ENCODE results near the gene BCAS2.

The BCAS2 gene

GRCh38 chr1:114581335-114582287 lies at the start of gene BCAS2:
TSS of gene BCAS2 (minus strand) at chr1:114581615. CDS start at chr1:114581591, 24 bp downstream.
- Histone ChIP-seq H3K27ac (ENCODE audit: low read depth, low read length) (peak within 1 kb of the TSS; percentile 73), H3K4me3 (ENCODE audit: low read depth in 1 of 2, low read length in 2 of 2) (peak within 1 kb of the TSS; percentile 62 to 83), H3K9ac (ENCODE audit: low read length) (peak within 1 kb of the TSS; percentile 96), H3K27me3 (ENCODE audit: control insufficient read depth in 1 of 2, insufficient read depth in 2 of 2, low read length in 2 of 2) (no peaks in the 10 kb centered on the region), H3K4me1 (ENCODE audit: insufficient read depth, low read length) (peaks cover 27% of the 10 kb centered on the region), H3K9me3 (ENCODE audit: low read length) (no peaks in the 10 kb centered on the region), H3K36me3 (ENCODE audit: insufficient read depth, low read length) (peaks cover 10% of the 10 kb centered on the region)

- H3K4me3 ChIP-seq (ENCODE audit: low read depth in 1 of 2, low read length in 2 of 2), result no peak overlapping the region
- no peaks in the 10 kb centered on the region for H3K4me1 ChIP-seq (ENCODE audit: insufficient read depth, low read length)
- H3K27me3 ChIP-seq (ENCODE audit: control insufficient read depth in 1 of 2, insufficient read depth in 2 of 2, low read length in 2 of 2), result no peaks in the 10 kb centered on the region
- H3K9ac ChIP-seq (ENCODE audit: low read length), result no peak overlapping the region
- H3K9me3 ChIP-seq (ENCODE audit: low read length), result no peaks in the 10 kb centered on the region
- H3K36me3 ChIP-seq (ENCODE audit: insufficient read depth, low read length), result no peaks in the 10 kb centered on the region
- H3K27ac ChIP-seq (ENCODE audit: low read depth, low read length), result no peak overlapping the region
Measured at GRCh38 chr1:114627107-114627506, 45.7 kb upstream of the BCAS2 start.

- no peak overlapping the region for H3K9ac ChIP-seq (ENCODE audit: low read length)
Measured at GRCh38 chr1:114623364-114623763, 41.9 kb upstream of the BCAS2 start.

GRCh38 chr1:114620419-114620818 lies 39.0 kb upstream of the BCAS2 start:
- Histone ChIP-seq H3K27ac (ENCODE audit: low read depth, low read length) (no peak overlapping the region), H3K27me3 (ENCODE audit: control insufficient read depth in 1 of 2, insufficient read depth in 2 of 2, low read length in 2 of 2) (no peaks in the 10 kb centered on the region), H3K4me3 (ENCODE audit: low read depth in 1 of 2, low read length in 2 of 2) (no peak overlapping the region), H3K36me3 (ENCODE audit: insufficient read depth, low read length) (no peaks in the 10 kb centered on the region), H3K9ac (ENCODE audit: low read length) (no peak overlapping the region), H3K4me1 (ENCODE audit: insufficient read depth, low read length) (no peaks in the 10 kb centered on the region), H3K9me3 (ENCODE audit: low read length) (no peaks in the 10 kb centered on the region)

More at GRCh38 chr1:114623364-114623763, 41.9 kb upstream of the BCAS2 start:
- Histone ChIP-seq H3K4me3 (ENCODE audit: low read depth in 1 of 2, low read length in 2 of 2) (no peak overlapping the region), H3K36me3 (ENCODE audit: insufficient read depth, low read length) (no peaks in the 10 kb centered on the region), H3K4me1 (ENCODE audit: insufficient read depth, low read length) (no peaks in the 10 kb centered on the region), H3K27ac (ENCODE audit: low read depth, low read length) (no peak overlapping the region), H3K9me3 (ENCODE audit: low read length) (no peaks in the 10 kb centered on the region), H3K27me3 (ENCODE audit: control insufficient read depth in 1 of 2, insufficient read depth in 2 of 2, low read length in 2 of 2) (no peaks in the 10 kb centered on the region)

- H3K9me3 ChIP-seq (ENCODE audit: low read length), result no peaks in the 10 kb centered on the region
- no peaks in the 10 kb centered on the region for H3K4me1 ChIP-seq (ENCODE audit: insufficient read depth, low read length)
- no peak overlapping the region for H3K27ac ChIP-seq (ENCODE audit: low read depth, low read length)
- no peak overlapping the region for H3K9ac ChIP-seq (ENCODE audit: low read length)
- H3K4me3 ChIP-seq (ENCODE audit: low read depth in 1 of 2, low read length in 2 of 2), result no peak overlapping the region
- H3K36me3 ChIP-seq (ENCODE audit: insufficient read depth, low read length), result no peaks in the 10 kb centered on the region
- H3K27me3 ChIP-seq (ENCODE audit: control insufficient read depth in 1 of 2, insufficient read depth in 2 of 2, low read length in 2 of 2), result no peaks in the 10 kb centered on the region
Measured at GRCh38 chr1:114618606-114619005, 37.2 kb upstream of the BCAS2 start.

GRCh38 chr1:114610546-114611245 lies 29.3 kb upstream of the BCAS2 start:
- Histone ChIP-seq H3K36me3 (ENCODE audit: insufficient read depth, low read length) (no peaks in the 10 kb centered on the region), H3K9ac (ENCODE audit: low read length) (no peak overlapping the region), H3K27ac (ENCODE audit: low read depth, low read length) (no peak overlapping the region)

GRCh38 chr1:114609826-114610225 lies 28.4 kb upstream of the BCAS2 start:
- H3K36me3 ChIP-seq (ENCODE audit: insufficient read depth, low read length), result no peaks in the 10 kb centered on the region
- H3K4me1 ChIP-seq (ENCODE audit: insufficient read depth, low read length), result no peaks in the 10 kb centered on the region
- no peak overlapping the region for H3K9ac ChIP-seq (ENCODE audit: low read length)
- H3K4me3 ChIP-seq (ENCODE audit: low read depth in 1 of 2, low read length in 2 of 2), result no peak overlapping the region
- H3K27me3 ChIP-seq (ENCODE audit: control insufficient read depth in 1 of 2, insufficient read depth in 2 of 2, low read length in 2 of 2), result no peaks in the 10 kb centered on the region
- H3K27ac ChIP-seq (ENCODE audit: low read depth, low read length), result no peak overlapping the region
- H3K9me3 ChIP-seq (ENCODE audit: low read length), result no peaks in the 10 kb centered on the region

More at GRCh38 chr1:114610546-114611245, 29.3 kb upstream of the BCAS2 start:
- H3K27me3 ChIP-seq (ENCODE audit: control insufficient read depth in 1 of 2, insufficient read depth in 2 of 2, low read length in 2 of 2), result no peaks in the 10 kb centered on the region
- H3K9me3 ChIP-seq (ENCODE audit: low read length), result no peaks in the 10 kb centered on the region
- no peaks in the 10 kb centered on the region for H3K4me1 ChIP-seq (ENCODE audit: insufficient read depth, low read length)
- no peak overlapping the region for H3K4me3 ChIP-seq (ENCODE audit: low read depth in 1 of 2, low read length in 2 of 2)

- Histone ChIP-seq H3K4me3 (ENCODE audit: low read depth in 1 of 2, low read length in 2 of 2) (no peak overlapping the region), H3K27ac (ENCODE audit: low read depth, low read length) (no peak overlapping the region), H3K36me3 (ENCODE audit: insufficient read depth, low read length) (no peaks in the 10 kb centered on the region), H3K9ac (ENCODE audit: low read length) (no peak overlapping the region), H3K9me3 (ENCODE audit: low read length) (no peaks in the 10 kb centered on the region), H3K4me1 (ENCODE audit: insufficient read depth, low read length) (no peaks in the 10 kb centered on the region), H3K27me3 (ENCODE audit: control insufficient read depth in 1 of 2, insufficient read depth in 2 of 2, low read length in 2 of 2) (no peaks in the 10 kb centered on the region)
Measured at GRCh38 chr1:114609026-114609425, 27.6 kb upstream of the BCAS2 start.

- no peak overlapping the region for H3K9ac ChIP-seq (ENCODE audit: low read length)
- no peaks in the 10 kb centered on the region for H3K4me1 ChIP-seq (ENCODE audit: insufficient read depth, low read length)
- no peak overlapping the region for H3K27ac ChIP-seq (ENCODE audit: low read depth, low read length)
- no peaks in the 10 kb centered on the region for H3K9me3 ChIP-seq (ENCODE audit: low read length)
- no peak overlapping the region for H3K4me3 ChIP-seq (ENCODE audit: low read depth in 1 of 2, low read length in 2 of 2)
- no peaks in the 10 kb centered on the region for H3K27me3 ChIP-seq (ENCODE audit: control insufficient read depth in 1 of 2, insufficient read depth in 2 of 2, low read length in 2 of 2)
- no peaks in the 10 kb centered on the region for H3K36me3 ChIP-seq (ENCODE audit: insufficient read depth, low read length)
Measured at GRCh38 chr1:114607223-114607622, 25.8 kb upstream of the BCAS2 start.

GRCh38 chr1:114597949-114598348 lies 16.5 kb upstream of the BCAS2 start:
- H3K27ac ChIP-seq (ENCODE audit: low read depth, low read length), result no peak overlapping the region
- no peaks in the 10 kb centered on the region for H3K9me3 ChIP-seq (ENCODE audit: low read length)
- no peak overlapping the region for H3K4me3 ChIP-seq (ENCODE audit: low read depth in 1 of 2, low read length in 2 of 2)
- H3K9ac ChIP-seq (ENCODE audit: low read length), result no peak overlapping the region
- no peaks in the 10 kb centered on the region for H3K4me1 ChIP-seq (ENCODE audit: insufficient read depth, low read length)
- no peaks in the 10 kb centered on the region for H3K27me3 ChIP-seq (ENCODE audit: control insufficient read depth in 1 of 2, insufficient read depth in 2 of 2, low read length in 2 of 2)
- H3K36me3 ChIP-seq (ENCODE audit: insufficient read depth, low read length), result peaks cover 6% of the 10 kb centered on the region

- Histone ChIP-seq H3K27ac (ENCODE audit: low read depth, low read length) (no peak overlapping the region), H3K9me3 (ENCODE audit: low read length) (no peaks in the 10 kb centered on the region), H3K4me3 (ENCODE audit: low read depth in 1 of 2, low read length in 2 of 2) (no peak overlapping the region), H3K9ac (ENCODE audit: low read length) (no peak overlapping the region), H3K27me3 (ENCODE audit: control insufficient read depth in 1 of 2, insufficient read depth in 2 of 2, low read length in 2 of 2) (no peaks in the 10 kb centered on the region), H3K4me1 (ENCODE audit: insufficient read depth, low read length) (no peaks in the 10 kb centered on the region), H3K36me3 (ENCODE audit: insufficient read depth, low read length) (peaks cover 7% of the 10 kb centered on the region)
Measured at GRCh38 chr1:114595602-114596001, 14.2 kb upstream of the BCAS2 start.

Data from muscle layer of colon (tissue), 2 donors.